CD4-positive, alpha-beta T cell (primary cell): Measurements from ENCODE around the gene E2F3. TPM values are rescaled to one million over a fixed set of nuclear protein-coding genes. Genes with fewer than 3 reads are reported as not detected.

Experiments
- ATAC-seq: fragments of 200-7000 bp; cut with Tn5 transposase; one replicate; pipeline ENCODE4 v1.10.0; 2022; ENCODE audit warnings: mild to moderate bottlenecking; ENCODE audit not compliant: poor library complexity
- CTCF ChIA-PET: fragments of 350-600 bp; sonication (Branson Sonifier 250); formaldehyde crosslinking; loops from one replicate; lab custom pipeline; 2021; ENCODE audit warnings: antibody characterized with exemption, inconsistent platforms; lab: Charles Lee
- POLR2A ChIA-PET: fragments of 350-600 bp; sonication (Branson Sonifier 250); formaldehyde crosslinking; loops from one replicate; lab custom pipeline; 2021; ENCODE audit warnings: antibody characterized with exemption, inconsistent platforms; lab: Charles Lee
- DNase-seq, 14 experiments: peaks; one replicate each; pipeline ENCODE4 v3.0.0-alpha.2; 2013 to 2020; ENCODE audit warnings: mixed read lengths in 2 of 14
- H3K27ac ChIP-seq, 2 donors: one replicate each; pipeline versions ENCODE4 v1.5.1 to v1.7.0; 2013; ENCODE audit warnings: low read length in 2 of 2, low read depth in 1 of 2, mild to moderate bottlenecking in 1 of 2
- H3K27me3 ChIP-seq, 2 experiments: 1 replicate in 1 of 2; 2 replicates in 1 of 2; pipeline versions ENCODE4 v1.6.1 to v1.7.0; 2013; ENCODE audit warnings: low read length in 2 of 2, control low read depth in 1 of 2, mild to moderate bottlenecking in 1 of 2, moderate library complexity in 1 of 2; ENCODE audit not compliant: insufficient read depth in 2 of 2, control insufficient read depth in 1 of 2
- H3K36me3 ChIP-seq: one replicate; pipeline ENCODE4 v1.6.1; 2013; ENCODE audit warnings: low read length, control low read depth; ENCODE audit not compliant: insufficient read depth
- H3K4me1 ChIP-seq: one replicate; pipeline ENCODE4 v1.6.1; 2013; ENCODE audit warnings: low read length, control low read depth; ENCODE audit not compliant: insufficient read depth
- H3K4me3 ChIP-seq: one replicate; pipeline ENCODE4 v1.5.1; 2013; ENCODE audit warnings: mild to moderate bottlenecking, low read length, moderate library complexity
- H3K9me3 ChIP-seq, 2 experiments: 1 replicate in 1 of 2; 2 replicates in 1 of 2; pipeline versions ENCODE4 v1.6.1 to v1.7.0; 2013; ENCODE audit warnings: low read length in 2 of 2, mild to moderate bottlenecking in 2 of 2, control low read depth in 1 of 2, moderate library complexity in 1 of 2; ENCODE audit not compliant: control insufficient read depth in 1 of 2, insufficient read depth in 1 of 2
- H3K27ac Mint-ChIP-seq: one replicate; pipeline ENCODE4 v1.8.0; 2020; ENCODE audit warnings: mixed read lengths
- H3K27me3 Mint-ChIP-seq: one replicate; pipeline ENCODE4 v1.8.0; 2021; ENCODE audit warnings: mixed read lengths
- H3K36me3 Mint-ChIP-seq: one replicate; pipeline ENCODE4 v1.8.0; 2021; ENCODE audit warnings: low read depth, mixed read lengths
- H3K4me1 Mint-ChIP-seq: one replicate; pipeline ENCODE4 v1.8.0; 2021; ENCODE audit warnings: low read depth, mixed read lengths
- H3K4me3 Mint-ChIP-seq: one replicate; pipeline ENCODE4 v1.8.0; 2020; ENCODE audit warnings: mild to moderate bottlenecking, mixed read lengths
- H3K9me3 Mint-ChIP-seq: one replicate; pipeline ENCODE4 v1.8.0; 2020; ENCODE audit warnings: mixed read lengths
- intact Hi-C, 2 experiments: fragments of 100-400 bp; cut with DNase I in 1 of 2; cut with micrococcal nuclease in 1 of 2; formaldehyde crosslinking; loops; one replicate each; pipeline versions ENCODE4 v1.15.1 to v1.9.0; 2023 to 2025; cut with DNase I, micrococcal nuclease
- total RNA-seq, 174 experiments: library from RNA in 2 of 174; stranded (reverse) in 2 of 174; gene quantifications; one replicate each; pipeline ENCODE4 v1.2.3 and lab custom pipeline; 2021 to 2026
- TF ChIP-seq, protein P1 (sequence below): fragments of 200-600 bp; IDR thresholded peaks from one replicate; pipeline ENCODE4 v1.8.0; 2022; ENCODE audit warnings: antibody characterized with exemption, mild to moderate bottlenecking

E2F3 gene
- total RNA-seq, 2 experiments from 2014 or later = 2.7 to 2.9 TPM

DNA sequence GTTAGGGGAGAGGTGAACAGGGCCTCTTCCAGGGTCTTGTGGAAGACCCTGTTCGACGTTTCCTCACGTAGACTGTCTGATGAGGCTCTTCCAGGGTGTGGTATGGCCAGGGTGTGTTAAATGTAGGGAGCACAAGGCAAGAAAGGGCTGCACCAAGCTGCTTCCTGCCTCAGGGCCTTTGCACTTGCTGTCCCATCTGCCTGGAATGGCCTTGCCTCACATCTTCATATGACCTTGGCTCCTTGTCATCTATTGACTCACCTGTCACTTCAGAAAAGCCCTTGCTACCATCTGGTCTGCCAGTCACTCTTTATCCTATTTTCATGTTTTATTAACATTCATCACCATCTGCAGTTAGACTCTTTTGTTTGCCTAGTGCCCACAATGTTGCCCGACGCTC, 31.0 kb downstream of the E2F3 start:
- H3K27ac ChIP-seq = no peak overlapping the region
- no peak for ATAC-seq
- TF ChIP-seq, protein P1, sequence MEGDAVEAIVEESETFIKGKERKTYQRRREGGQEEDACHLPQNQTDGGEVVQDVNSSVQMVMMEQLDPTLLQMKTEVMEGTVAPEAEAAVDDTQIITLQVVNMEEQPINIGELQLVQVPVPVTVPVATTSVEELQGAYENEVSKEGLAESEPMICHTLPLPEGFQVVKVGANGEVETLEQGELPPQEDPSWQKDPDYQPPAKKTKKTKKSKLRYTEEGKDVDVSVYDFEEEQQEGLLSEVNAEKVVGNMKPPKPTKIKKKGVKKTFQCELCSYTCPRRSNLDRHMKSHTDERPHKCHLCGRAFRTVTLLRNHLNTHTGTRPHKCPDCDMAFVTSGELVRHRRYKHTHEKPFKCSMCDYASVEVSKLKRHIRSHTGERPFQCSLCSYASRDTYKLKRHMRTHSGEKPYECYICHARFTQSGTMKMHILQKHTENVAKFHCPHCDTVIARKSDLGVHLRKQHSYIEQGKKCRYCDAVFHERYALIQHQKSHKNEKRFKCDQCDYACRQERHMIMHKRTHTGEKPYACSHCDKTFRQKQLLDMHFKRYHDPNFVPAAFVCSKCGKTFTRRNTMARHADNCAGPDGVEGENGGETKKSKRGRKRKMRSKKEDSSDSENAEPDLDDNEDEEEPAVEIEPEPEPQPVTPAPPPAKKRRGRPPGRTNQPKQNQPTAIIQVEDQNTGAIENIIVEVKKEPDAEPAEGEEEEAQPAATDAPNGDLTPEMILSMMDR = no peak
- H3K9me3 ChIP-seq = peaks cover 0 to 3% of the 10 kb centered on the region in 2 experiments
- Mint-ChIP-seq H3K27ac (no peak overlapping the region), H3K27me3 (no peaks in the 10 kb centered on the region), H3K9me3 (no peaks in the 10 kb centered on the region), H3K36me3 (peaks cover 19% of the 10 kb centered on the region), H3K4me3 (no peak overlapping the region), H3K4me1 (peaks cover 2% of the 10 kb centered on the region)
- DNase-seq = no peak
- ChIA-PET CTCF (no interaction called here), POLR2A (no interaction called here)
- no peaks in the 10 kb centered on the region for H3K4me1 ChIP-seq
- peaks cover 6% of the 10 kb centered on the region for H3K36me3 ChIP-seq
- intact Hi-C loops = no loop called here
- H3K4me3 ChIP-seq = no peak overlapping the region
- no peaks in the 10 kb centered on the region for H3K27me3 ChIP-seq

DNA sequence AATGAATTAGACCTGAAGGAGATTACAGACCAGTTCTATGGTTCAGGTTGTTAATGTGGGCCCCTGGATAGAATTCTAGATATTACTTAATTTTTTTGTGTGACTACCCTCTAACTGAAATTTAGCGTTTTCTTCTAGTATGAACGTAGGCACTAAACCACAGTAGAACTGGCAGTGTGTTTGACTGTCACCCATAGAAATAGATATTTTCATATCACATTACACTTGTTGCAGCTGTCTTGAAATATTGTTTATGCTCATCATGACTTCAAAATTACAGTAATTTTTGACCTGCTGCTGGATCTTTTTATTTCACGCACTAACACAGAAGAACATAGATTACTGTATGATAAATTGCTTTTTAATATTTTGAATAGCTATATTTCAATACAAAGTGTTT, 31.6 kb downstream of the E2F3 start:
- Histone ChIP-seq H3K4me3 (no peak overlapping the region), H3K27ac (no peak overlapping the region), H3K4me1 (no peaks in the 10 kb centered on the region), H3K27me3 (no peaks in the 10 kb centered on the region), H3K36me3 (peaks cover 6% of the 10 kb centered on the region), H3K9me3 (peaks cover 0 to 3% of the 10 kb centered on the region in 2 experiments)
- intact Hi-C loops = no loop called here
- no peak for ATAC-seq
- no peak for DNase-seq
- H3K9me3 Mint-ChIP-seq = no peaks in the 10 kb centered on the region
- CTCF ChIA-PET = no interaction called here
- no peaks in the 10 kb centered on the region for H3K27me3 Mint-ChIP-seq
- TF ChIP-seq, protein P1 = no peak
- no peaks in the 10 kb centered on the region for H3K4me1 Mint-ChIP-seq
- H3K36me3 Mint-ChIP-seq = peaks cover 20% of the 10 kb centered on the region
- no peak overlapping the region for H3K4me3 Mint-ChIP-seq
- H3K27ac Mint-ChIP-seq = no peak overlapping the region
- POLR2A ChIA-PET = no interaction called here

DNA sequence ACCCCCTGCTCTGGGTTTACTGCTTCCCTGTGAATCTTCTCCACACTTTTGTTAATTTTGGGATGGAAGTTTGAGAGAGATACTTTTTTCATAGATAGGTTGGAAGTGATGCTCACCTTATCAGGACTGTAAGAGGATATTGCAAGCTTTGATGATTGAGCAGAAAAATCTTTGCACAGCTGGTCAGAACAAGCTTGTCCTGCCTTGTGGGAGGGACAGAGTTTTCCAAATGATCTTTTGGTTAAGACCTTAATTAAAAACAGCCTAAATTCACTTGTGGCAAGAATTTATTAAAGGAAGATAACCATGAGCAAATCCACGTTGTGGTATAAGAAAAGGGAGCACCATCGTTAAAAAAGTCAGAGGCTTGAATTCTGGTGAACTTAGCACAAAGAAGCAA, 32.2 kb downstream of the E2F3 start:
- DNase-seq (no peak), ATAC-seq (no peak)
- TF ChIP-seq, protein P1 = no peak
- no peaks in the 10 kb centered on the region for H3K27me3 ChIP-seq
- Mint-ChIP-seq H3K36me3 (peaks cover 23% of the 10 kb centered on the region), H3K9me3 (no peaks in the 10 kb centered on the region), H3K4me3 (no peak overlapping the region), H3K27me3 (no peaks in the 10 kb centered on the region), H3K27ac (no peak overlapping the region), H3K4me1 (no peaks in the 10 kb centered on the region)
- H3K4me3 ChIP-seq = no peak overlapping the region
- ChIA-PET POLR2A (no interaction called here), CTCF (no interaction called here)
- intact Hi-C loops = no loop called here
- peaks cover 0 to 3% of the 10 kb centered on the region in 2 experiments for H3K9me3 ChIP-seq
- no peak overlapping the region for H3K27ac ChIP-seq
- H3K4me1 ChIP-seq = no peaks in the 10 kb centered on the region
- peaks cover 6% of the 10 kb centered on the region for H3K36me3 ChIP-seq
